WI38 (cell line): ENCODE results near the gene ATP1A4.

Experiments used
- H3K4me3 ChIP-seq: 2 replicates; pipeline ENCODE4 v1.5.1; 2011; ENCODE audit warnings: low read depth, mild to moderate bottlenecking, control low read depth, low read length
- TF ChIP-seq, protein P1 (sequence below): IDR thresholded peaks from 2 replicates; pipeline ENCODE4 v1.5.1; 2012; ENCODE audit warnings: low read depth, mild to moderate bottlenecking, control low read depth, low read length

The ATP1A4 gene

GRCh38 chr1:160186729-160187128, 35.3 kb downstream of the ATP1A4 start:
- TF ChIP-seq, protein P1, sequence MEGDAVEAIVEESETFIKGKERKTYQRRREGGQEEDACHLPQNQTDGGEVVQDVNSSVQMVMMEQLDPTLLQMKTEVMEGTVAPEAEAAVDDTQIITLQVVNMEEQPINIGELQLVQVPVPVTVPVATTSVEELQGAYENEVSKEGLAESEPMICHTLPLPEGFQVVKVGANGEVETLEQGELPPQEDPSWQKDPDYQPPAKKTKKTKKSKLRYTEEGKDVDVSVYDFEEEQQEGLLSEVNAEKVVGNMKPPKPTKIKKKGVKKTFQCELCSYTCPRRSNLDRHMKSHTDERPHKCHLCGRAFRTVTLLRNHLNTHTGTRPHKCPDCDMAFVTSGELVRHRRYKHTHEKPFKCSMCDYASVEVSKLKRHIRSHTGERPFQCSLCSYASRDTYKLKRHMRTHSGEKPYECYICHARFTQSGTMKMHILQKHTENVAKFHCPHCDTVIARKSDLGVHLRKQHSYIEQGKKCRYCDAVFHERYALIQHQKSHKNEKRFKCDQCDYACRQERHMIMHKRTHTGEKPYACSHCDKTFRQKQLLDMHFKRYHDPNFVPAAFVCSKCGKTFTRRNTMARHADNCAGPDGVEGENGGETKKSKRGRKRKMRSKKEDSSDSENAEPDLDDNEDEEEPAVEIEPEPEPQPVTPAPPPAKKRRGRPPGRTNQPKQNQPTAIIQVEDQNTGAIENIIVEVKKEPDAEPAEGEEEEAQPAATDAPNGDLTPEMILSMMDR, result no peak

GRCh38 chr1:160187407-160187806, 36.0 kb downstream of the ATP1A4 start:
- no peak overlapping the region for H3K4me3 ChIP-seq
- TF ChIP-seq, protein P1, result no peak

More at GRCh38 chr1:160186729-160187128, 35.3 kb downstream of the ATP1A4 start:
- H3K4me3 ChIP-seq, result no peak overlapping the region

GRCh38 chr1:160188341-160188740, 36.9 kb downstream of the ATP1A4 start:
- TF ChIP-seq, protein P1, result no peak
- no peak overlapping the region for H3K4me3 ChIP-seq

DNA sequence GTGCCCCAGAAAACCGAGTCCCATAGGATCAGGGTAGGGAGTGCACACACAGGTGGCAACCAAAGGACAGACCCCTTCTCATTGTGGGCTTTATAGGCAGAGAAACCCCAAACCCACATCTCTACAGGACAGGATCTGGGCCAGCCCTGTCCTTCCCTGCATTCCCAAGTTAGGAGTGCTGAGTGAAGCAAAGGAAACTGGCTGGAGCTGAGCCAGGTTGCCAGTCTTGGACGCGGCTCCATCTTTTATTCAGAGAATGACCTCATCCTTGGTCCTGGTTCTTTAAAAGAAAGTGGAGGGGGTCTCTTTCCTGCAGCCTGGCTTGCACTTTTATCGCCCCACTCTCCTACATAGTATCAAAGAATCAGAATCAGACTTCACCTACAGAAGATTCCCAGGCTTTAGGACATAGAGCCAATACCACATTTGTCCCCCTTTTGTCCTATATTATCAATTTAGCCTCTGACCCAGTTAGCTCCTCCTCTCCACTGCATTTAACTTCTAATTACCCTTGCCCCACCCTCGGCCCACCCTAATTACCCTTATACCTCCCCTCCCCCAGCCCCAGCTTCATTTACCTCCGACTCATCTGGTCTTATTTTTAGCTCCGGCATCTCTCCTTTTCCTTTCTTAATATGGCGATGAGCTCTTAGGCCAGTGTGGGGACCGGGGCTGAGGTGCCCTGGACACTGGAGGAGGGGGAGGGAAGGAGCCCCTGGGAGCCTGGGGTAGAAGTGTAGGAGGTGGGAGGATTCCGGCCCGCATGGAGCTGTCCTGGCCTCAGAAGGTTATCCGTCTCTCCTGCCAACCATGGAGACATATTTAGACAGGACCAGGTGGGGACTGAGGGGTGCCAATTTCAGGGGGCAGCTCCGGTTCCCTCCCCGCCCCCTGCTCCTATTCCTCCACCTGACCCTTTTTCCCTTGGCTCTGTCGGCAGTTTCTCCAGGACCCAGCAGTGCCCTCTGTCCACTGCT, 38.5 kb downstream of the ATP1A4 start, which contains the start of gene CASQ1:
Gene CASQ1 (plus strand): TSS at position 927 of the 977 bp plus-strand sequence. CDS start 177 bp downstream, outside the sequence.
- H3K4me3 ChIP-seq, result no peak within 1 kb of the TSS
- TF ChIP-seq, protein P1, result no peak

DNA sequence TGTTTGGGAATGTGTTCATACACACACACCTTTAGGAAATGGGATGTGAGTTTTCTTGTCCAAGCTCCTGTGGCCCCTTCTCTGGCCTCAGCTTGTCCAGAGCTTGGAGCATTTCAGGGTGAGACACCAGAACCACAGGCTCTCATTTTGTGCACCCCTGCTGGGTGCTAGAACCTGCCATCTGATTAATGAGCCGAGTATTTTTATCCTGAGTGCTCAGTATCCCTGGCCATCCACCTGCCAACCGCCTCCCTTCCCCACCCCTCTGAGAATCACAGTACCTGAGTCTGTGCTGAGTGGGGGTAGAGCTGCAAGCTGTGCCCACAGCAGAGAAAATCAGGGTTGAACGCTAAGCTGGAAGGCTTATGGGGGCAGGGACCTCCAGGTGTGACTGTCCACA, 40.4 kb downstream of the ATP1A4 start:
- H3K4me3 ChIP-seq, result no peak overlapping the region
- TF ChIP-seq, protein P1, result no peak

- TF ChIP-seq, protein P1, result no peak
- no peak overlapping the region for H3K4me3 ChIP-seq
Measured at GRCh38 chr1:160192234-160192633, 40.8 kb downstream of the ATP1A4 start.
